GM21526 (cell line): ENCODE measurements around the gene FRG2B.
"Not testable (repeated sequence)": the region's sequence is repeated elsewhere in the genome, so short reads cannot be mapped to it uniquely, and the experiment has no call there.

Experiments
- ATAC-seq: cut with Tn5 transposase; IDR thresholded peaks from one replicate; pipeline ENCODE4 v1.9.1; 2021; ENCODE audit warnings: moderate library complexity; ENCODE audit not compliant: unreplicated experiment, low FRiP score

The FRG2B gene

DNA sequence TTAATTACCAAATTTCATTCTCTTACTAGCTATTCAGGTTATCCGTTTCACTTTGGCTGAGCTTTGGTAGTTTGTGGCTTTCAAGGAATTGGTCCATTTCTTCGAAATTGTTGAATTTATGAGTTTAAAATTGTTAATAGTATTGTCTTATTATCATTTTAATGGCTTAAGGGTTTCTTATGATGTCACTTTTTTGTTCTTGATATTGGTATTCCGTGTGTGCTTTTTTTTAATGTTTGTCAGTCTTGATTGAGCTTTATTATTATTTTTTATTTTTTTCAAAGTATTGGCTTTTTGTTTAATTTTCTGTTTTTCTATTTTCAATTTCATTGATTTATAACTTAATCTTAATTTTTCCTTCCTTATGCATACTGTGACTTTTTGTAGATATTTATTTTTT is 25.9 kb downstream of the FRG2B start:
- ATAC-seq: no peak

DNA sequence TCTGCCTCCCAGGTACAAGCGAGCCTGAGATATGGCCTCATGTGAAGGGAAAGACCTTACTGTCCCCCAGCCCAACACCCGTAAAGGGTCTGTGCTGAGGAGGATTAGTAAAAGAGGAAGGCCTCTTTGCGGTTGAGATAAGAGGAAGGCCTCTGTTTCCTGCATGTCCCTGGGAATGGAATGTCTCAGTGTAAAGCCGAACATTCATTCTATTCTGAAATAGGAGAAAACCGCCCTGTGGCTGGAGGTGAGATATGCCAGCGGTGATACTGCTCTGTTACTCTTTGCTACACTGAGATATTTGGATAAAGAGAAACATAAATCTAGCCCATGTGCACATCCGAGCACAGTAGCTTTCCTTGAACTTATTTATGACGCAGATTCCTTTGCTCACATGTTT is 26.7 kb downstream of the FRG2B start:
- ATAC-seq: not testable (repeated sequence)

DNA sequence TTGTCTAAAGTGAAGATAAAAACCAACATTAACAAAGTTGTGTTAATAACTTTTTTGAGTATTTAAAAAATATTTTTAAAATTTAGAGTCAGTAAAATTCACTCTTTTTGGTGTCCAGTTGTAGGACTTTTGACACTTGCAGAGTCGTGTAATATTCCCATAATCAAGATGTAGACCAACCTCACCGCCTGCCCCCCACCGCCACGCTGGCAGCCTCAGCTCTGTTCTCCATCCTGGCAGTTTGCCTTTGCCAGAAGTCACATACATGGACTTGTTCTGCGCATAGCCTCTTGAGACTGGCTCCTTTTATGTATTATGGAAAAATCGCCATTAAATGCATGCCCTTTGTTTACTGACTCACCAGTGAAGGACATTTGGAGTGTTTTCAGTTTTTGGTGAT is 33.9 kb downstream of the FRG2B start:
- no peak for ATAC-seq

DNA sequence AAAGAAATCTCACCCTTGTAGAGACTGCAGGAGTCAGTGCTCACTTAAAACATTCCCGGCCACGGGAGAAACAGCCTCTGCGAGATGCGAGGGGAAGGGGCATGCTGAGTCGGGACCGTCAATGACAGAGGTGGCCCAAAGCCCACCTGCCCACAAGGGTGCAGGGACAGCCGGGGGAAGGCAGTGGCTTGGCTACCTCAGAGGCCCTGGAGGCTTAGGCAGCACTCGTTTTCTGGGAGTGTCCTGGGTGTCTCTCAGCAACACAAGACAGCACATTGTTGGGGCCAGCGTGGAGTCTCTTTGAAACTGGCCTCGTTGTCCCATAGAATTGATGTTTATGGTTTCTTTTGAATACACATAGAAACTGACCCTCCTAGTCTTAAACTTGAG is 35.6 kb downstream of the FRG2B start:
- ATAC-seq: no peak

DNA sequence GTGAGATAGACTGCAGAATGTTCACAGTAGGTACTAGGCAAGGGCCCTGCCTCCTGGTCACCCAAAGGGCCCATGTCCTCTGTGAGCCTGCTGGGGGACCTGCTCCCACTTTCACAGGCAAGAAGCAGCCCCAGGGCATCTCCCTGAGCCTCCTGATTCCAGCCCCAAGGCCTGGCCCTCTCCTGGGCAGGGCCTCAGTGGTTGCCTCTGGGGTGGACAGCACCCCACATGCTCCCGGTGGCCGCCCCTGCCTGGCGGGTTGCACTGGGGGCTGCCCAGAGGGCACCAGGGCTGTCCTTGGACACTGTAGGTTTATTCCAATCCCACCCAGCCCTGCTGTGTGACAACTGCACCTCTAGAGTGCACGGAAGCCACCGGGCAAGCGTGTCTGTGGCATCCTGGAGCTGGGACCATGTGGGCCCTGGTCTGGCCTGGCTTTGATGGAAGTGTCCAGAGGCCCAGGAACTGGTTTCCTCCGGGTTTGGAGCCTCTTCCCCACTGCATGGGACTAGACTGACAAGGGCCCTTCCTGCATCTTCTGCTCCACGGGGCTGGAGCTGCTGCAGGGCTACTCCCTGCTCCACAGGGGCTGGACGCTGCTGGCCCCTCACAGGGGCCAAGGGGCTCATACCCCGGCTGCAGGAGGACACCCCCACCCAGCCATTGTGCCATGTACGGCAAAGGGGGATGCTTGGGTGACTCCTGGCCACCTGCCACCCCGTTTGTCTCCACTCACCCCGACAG is 36.2 kb downstream of the FRG2B start:
- no peak for ATAC-seq

DNA sequence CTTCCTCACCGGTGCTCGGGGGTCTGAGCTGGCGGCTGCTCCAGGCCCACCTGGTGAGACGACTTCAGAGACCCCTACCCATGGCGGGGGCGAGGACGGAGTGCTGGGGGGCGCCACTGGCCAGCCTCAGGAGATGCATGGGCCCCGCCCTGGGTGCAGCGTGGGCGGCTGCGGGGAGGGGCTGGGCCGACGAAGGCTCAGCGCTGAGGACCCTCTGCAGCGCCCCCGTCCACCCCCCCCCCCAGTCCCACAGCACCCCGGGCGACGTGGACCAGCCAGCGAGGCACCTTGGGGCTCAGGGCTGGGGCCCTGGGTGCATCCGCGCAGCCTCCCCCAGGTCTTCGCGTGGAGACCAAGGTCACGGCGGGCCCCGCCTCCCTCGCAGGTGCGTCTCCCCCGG is 49.6 kb downstream of the FRG2B start:
- not testable (repeated sequence) for ATAC-seq
